Skeletal muscle satellite cell (primary cell): ENCODE results near the gene TPO.

Experiments used
- H3K27me3 ChIP-seq: 2 replicates; pipeline ENCODE4 v1.7.0; 2013; ENCODE audit warnings: low read length; ENCODE audit not compliant: control insufficient read depth, insufficient read depth
- H3K36me3 ChIP-seq: 2 replicates; pipeline ENCODE4 v1.7.0; 2013; ENCODE audit warnings: mild to moderate bottlenecking, control low read depth, low read length; ENCODE audit not compliant: insufficient read depth
- H3K4me1 ChIP-seq: 2 replicates; pipeline ENCODE4 v1.7.0; 2013; ENCODE audit warnings: low read length; ENCODE audit not compliant: control insufficient read depth, insufficient read depth
- H3K4me2 ChIP-seq: 2 replicates; pipeline ENCODE4 v1.7.0; 2013; ENCODE audit warnings: mild to moderate bottlenecking, low read length
- H3K4me3 ChIP-seq: 2 replicates; pipeline ENCODE4 v1.7.0; 2013; ENCODE audit warnings: low read length
- H3K9ac ChIP-seq: 2 replicates; pipeline ENCODE4 v1.7.0; 2013; ENCODE audit warnings: mild to moderate bottlenecking, low read depth, low read length, moderate library complexity
- H3K9me3 ChIP-seq: replicated peaks from 2 replicates; pipeline ENCODE4 v1.7.0; 2013; ENCODE audit warnings: mild to moderate bottlenecking, control low read depth, low read length

TPO gene

DNA sequence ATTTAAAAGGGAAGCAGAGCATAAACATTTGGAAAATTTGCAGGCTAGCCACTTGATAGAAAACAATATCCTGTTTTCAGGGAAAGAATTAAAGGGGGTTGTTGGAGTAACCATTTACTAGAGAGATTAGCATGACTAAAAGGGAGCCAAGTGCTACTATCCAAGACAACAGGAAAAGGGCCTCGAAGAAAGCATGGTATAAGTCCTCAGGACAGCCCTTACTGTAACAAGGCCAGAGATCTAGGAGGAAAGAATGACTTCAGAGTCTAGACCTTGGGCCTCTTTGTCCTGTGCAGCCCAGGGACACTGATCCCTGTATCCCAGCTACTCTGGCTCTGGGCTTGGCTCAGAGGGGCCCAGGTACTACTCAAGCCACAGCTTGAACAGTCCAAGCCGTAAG, 16.6 kb downstream of the TPO start:
- Histone ChIP-seq H3K9ac (no peak overlapping the region), H3K9me3 (peaks cover 12% of the 10 kb centered on the region), H3K4me3 (no peak overlapping the region), H3K4me1 (no peaks in the 10 kb centered on the region), H3K36me3 (no peaks in the 10 kb centered on the region), H3K4me2 (no peak overlapping the region), H3K27me3 (no peaks in the 10 kb centered on the region)

DNA sequence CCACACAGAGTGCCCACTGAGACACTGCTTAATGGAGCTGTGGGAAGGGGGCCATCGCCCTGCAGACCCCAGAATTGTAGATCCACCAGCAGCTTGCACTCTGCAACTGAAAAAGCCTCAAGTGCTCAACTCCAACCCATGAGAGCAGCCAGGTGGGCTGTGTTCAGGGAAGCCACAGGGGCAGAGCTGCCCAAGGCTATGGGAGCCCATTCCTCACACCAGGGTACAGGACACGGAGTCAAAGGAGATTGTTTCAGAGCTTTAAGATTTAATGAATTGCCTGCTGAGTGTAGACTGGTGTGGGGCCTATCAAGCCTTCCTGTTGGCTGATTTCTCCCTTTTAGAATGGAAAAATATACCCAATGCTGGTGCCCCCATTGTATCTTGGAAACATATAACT, 17.2 kb downstream of the TPO start:
- no peaks in the 10 kb centered on the region for H3K27me3 ChIP-seq
- no peak overlapping the region for H3K4me3 ChIP-seq
- no peaks in the 10 kb centered on the region for H3K36me3 ChIP-seq
- H3K9me3 ChIP-seq, result peaks cover 12% of the 10 kb centered on the region
- no peaks in the 10 kb centered on the region for H3K4me1 ChIP-seq
- no peak overlapping the region for H3K9ac ChIP-seq
- no peak overlapping the region for H3K4me2 ChIP-seq

GRCh38 chr2:1431886-1432400, 18.7 kb downstream of the TPO start:
- peaks cover 12% of the 10 kb centered on the region for H3K9me3 ChIP-seq
- H3K27me3 ChIP-seq, result no peaks in the 10 kb centered on the region
- H3K36me3 ChIP-seq, result no peaks in the 10 kb centered on the region
- H3K4me2 ChIP-seq, result no peak overlapping the region
- no peaks in the 10 kb centered on the region for H3K4me1 ChIP-seq
- H3K9ac ChIP-seq, result no peak overlapping the region
- H3K4me3 ChIP-seq, result no peak overlapping the region

DNA sequence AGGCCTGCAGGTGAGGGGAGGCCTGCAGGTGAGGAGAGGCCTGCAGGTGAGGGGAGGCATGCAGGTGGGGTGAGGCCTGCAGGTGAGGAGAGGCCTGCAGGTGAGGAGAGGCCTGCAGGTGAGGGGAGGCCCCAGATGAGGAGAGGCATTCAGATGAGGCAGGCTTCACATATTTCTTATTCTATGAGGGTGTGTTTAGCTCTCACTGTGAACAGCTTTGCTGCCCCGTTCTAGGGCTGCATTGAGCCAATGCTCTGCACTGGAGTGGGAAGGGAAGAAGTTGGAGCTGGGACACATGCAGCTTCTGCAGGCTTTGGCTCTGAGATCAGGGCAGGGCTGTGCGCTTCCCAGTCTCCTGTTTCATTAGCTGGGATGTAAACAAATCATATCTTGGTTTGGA, 19.5 kb downstream of the TPO start:
- H3K4me1 ChIP-seq, result no peaks in the 10 kb centered on the region
- no peak overlapping the region for H3K4me3 ChIP-seq
- no peak overlapping the region for H3K4me2 ChIP-seq
- peaks cover 11% of the 10 kb centered on the region for H3K9me3 ChIP-seq
- no peaks in the 10 kb centered on the region for H3K36me3 ChIP-seq
- H3K9ac ChIP-seq, result no peak overlapping the region
- H3K27me3 ChIP-seq, result no peaks in the 10 kb centered on the region

GRCh38 chr2:1436369-1436768, 23.1 kb downstream of the TPO start:
- H3K9me3 ChIP-seq, result no peaks in the 10 kb centered on the region
- no peaks in the 10 kb centered on the region for H3K4me1 ChIP-seq
- no peak overlapping the region for H3K4me3 ChIP-seq
- H3K27me3 ChIP-seq, result no peaks in the 10 kb centered on the region
- H3K36me3 ChIP-seq, result no peaks in the 10 kb centered on the region
- H3K4me2 ChIP-seq, result no peak overlapping the region
- no peak overlapping the region for H3K9ac ChIP-seq

DNA sequence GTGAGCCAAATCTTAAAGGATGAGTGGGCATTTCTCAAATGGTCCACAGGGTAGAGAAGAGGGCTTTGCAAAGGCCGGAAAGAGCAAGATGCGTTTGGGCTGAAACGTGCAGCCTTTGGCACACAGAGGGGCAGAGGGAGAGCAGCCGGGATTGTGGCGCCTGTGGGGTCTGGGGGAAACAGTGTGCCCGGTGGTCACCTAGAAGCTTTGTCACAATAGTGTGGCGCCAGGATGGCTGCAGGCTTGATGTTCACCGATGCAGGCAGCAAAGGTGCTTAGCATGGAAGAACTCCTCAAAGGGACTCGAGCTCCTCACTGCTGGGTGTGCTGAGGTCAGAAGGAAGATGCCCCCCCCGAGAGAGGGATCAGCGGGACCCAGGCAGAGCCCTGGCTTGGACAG, 23.8 kb downstream of the TPO start:
- H3K36me3 ChIP-seq, result no peaks in the 10 kb centered on the region
- H3K4me1 ChIP-seq, result no peaks in the 10 kb centered on the region
- H3K9ac ChIP-seq, result no peak overlapping the region
- no peaks in the 10 kb centered on the region for H3K27me3 ChIP-seq
- H3K9me3 ChIP-seq, result no peaks in the 10 kb centered on the region
- H3K4me2 ChIP-seq, result no peak overlapping the region
- no peak overlapping the region for H3K4me3 ChIP-seq

- Histone ChIP-seq H3K9ac (no peak overlapping the region), H3K9me3 (no peaks in the 10 kb centered on the region), H3K27me3 (no peaks in the 10 kb centered on the region), H3K4me2 (no peak overlapping the region), H3K36me3 (no peaks in the 10 kb centered on the region), H3K4me1 (no peaks in the 10 kb centered on the region), H3K4me3 (no peak overlapping the region)
Observed at GRCh38 chr2:1437537-1437936, 24.3 kb downstream of the TPO start.

DNA sequence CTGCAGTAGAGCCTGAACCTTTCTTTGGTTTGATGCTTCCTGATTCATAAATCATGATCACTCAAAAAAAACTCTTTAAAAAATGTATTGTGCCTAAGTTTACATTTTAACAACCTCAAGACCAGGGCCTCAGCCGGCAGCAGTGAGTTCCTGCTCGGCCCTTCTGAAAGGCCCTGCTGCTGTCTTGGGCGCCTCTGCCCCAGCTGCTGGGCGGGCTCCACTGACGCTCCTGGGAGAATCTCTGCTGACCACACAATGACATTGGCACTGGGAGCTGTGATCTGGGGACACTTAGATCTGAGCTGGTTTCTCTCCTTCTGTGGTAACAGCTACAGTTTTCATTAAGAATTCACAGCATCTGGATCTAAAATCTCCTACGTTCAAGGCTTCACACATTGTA, 25.7 kb downstream of the TPO start:
- Histone ChIP-seq H3K9me3 (no peaks in the 10 kb centered on the region), H3K36me3 (no peaks in the 10 kb centered on the region), H3K9ac (no peak overlapping the region)

DNA sequence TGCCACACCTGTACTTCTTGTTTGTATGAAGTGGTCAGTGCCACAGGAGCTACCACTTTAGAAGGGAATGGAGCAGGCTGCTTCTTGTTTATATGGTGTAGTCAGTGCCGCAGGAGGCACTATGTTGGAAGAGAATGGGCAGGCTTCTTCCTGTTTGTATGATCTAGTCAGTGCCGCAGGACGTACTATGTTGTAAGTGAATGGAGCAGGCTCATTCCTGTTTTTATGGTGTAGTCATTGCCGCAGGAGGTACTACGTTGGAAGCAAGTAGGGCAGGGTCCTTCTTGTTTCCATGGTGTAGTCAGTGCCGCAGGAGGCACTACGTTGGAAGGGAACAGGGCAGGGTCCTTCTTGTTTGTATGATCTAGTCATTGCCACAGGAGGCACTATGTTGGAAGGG, 27.3 kb downstream of the TPO start:
- Histone ChIP-seq H3K4me2 (no peak overlapping the region), H3K4me3 (no peak overlapping the region), H3K27me3 (no peaks in the 10 kb centered on the region), H3K36me3 (no peaks in the 10 kb centered on the region), H3K4me1 (no peaks in the 10 kb centered on the region), H3K9me3 (no peaks in the 10 kb centered on the region), H3K9ac (no peak overlapping the region)

More for the DNA sequence above, 25.7 kb downstream of the TPO start:
- no peaks in the 10 kb centered on the region for H3K27me3 ChIP-seq
- H3K4me3 ChIP-seq, result no peak overlapping the region
- no peaks in the 10 kb centered on the region for H3K4me1 ChIP-seq
- H3K4me2 ChIP-seq, result no peak overlapping the region

DNA sequence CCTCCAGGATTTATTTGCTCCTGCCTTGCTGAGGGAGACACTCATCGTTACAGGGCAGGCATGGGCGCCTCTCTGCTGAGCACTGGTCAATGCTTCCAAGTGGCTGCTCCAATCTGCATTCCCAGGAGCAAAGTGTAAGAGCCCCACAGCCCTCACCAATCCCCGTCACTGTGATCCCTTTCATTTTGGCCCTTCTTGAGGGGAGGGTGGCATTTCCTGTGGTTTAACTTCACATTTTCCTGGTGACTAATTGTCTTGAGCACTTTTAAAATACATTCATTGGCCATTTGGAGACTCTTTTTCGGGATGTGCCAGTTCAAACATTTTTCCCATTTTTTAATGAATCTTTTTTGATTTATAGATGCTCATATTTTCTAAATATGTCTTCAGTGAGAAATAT, 33.0 kb downstream of the TPO start:
- Histone ChIP-seq H3K36me3 (no peaks in the 10 kb centered on the region), H3K9me3 (no peaks in the 10 kb centered on the region), H3K4me1 (no peaks in the 10 kb centered on the region), H3K27me3 (no peaks in the 10 kb centered on the region), H3K9ac (no peak overlapping the region), H3K4me2 (no peak overlapping the region), H3K4me3 (no peak overlapping the region)

DNA sequence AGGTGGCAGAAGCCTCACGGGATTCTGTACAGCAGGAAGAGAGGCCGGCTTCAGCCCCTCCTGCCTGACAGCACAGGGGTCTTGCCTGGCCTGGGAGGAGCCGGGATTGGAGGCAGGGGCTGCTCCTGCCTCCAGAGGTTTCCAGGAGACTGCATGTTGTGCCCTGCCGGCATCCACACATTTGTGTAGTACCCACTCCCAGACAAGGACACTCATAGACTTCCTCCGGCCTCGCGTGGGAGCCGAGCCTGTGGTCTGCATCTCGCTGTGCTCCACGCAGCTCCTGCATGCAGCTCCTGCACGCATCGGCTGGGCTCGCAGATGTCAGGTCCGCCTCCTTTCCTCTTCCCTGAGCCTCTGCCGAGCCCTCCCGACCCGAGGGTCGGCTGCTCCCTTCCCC, 34.7 kb downstream of the TPO start:
- Histone ChIP-seq H3K4me3 (no peak overlapping the region), H3K9me3 (no peaks in the 10 kb centered on the region), H3K4me1 (no peaks in the 10 kb centered on the region), H3K27me3 (no peaks in the 10 kb centered on the region), H3K36me3 (no peaks in the 10 kb centered on the region), H3K4me2 (no peak overlapping the region), H3K9ac (no peak overlapping the region)

DNA sequence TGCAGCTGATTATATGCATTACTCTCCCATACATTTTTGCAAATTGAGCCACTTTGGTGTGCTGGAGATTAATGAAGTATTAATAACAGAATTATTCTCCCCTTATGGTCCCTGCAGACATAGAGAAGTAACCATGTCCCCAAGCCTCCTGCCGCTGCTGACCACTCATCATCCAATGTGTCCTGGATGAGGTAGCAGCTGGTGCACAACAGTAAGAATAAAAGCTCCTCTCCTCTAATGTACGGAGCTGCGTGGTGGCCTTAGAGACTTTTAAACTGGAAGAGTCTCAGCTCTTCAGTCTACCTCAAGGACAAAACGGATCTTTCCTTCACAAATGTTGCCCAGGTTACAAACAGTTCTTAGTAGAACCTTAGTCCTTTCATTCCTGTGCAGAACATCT, 37.7 kb downstream of the TPO start:
- H3K27me3 ChIP-seq, result no peaks in the 10 kb centered on the region

More for the DNA sequence above, 37.7 kb downstream of the TPO start:
- Histone ChIP-seq H3K36me3 (no peaks in the 10 kb centered on the region), H3K4me1 (no peaks in the 10 kb centered on the region), H3K4me3 (no peak overlapping the region), H3K9me3 (no peaks in the 10 kb centered on the region), H3K9ac (no peak overlapping the region), H3K4me2 (no peak overlapping the region)
